ENCODE data around the gene SLC40A1. TPM values are rescaled to one million over a fixed set of nuclear protein-coding genes. Genes with fewer than 3 reads are reported as not detected.

Gene SLC40A1
- total RNA-seq, 1 experiment from 2014 or later: 1.7 TPM

DNA sequence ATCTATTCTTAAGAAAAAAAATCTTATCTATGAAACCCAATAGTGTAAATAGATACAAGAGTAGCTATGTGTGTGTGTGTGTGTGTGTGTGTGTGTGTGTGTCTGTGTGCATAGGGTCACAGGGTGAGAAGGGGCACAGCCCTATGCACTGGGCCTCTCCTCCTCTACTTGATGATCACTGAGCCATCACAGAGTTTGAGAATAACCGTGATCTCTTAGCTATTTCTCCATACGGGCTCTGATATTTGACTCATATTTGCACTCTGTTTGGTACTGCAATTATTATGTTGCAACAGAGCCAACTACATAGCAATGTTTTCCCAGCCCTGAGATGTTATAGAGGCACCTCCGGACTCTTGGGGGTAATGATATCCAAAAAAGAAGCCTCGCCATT is 28.8 kb upstream of the SLC40A1 start:
- Histone ChIP-seq H2AFZ (ENCODE audit: low read length) (no peak overlapping the region), H3K27ac (ENCODE audit: low read length) (peak overlapping the region; percentile 26)
- POLR2A ChIA-PET (ENCODE audit: unreplicated experiment): no interaction called here

DNA sequence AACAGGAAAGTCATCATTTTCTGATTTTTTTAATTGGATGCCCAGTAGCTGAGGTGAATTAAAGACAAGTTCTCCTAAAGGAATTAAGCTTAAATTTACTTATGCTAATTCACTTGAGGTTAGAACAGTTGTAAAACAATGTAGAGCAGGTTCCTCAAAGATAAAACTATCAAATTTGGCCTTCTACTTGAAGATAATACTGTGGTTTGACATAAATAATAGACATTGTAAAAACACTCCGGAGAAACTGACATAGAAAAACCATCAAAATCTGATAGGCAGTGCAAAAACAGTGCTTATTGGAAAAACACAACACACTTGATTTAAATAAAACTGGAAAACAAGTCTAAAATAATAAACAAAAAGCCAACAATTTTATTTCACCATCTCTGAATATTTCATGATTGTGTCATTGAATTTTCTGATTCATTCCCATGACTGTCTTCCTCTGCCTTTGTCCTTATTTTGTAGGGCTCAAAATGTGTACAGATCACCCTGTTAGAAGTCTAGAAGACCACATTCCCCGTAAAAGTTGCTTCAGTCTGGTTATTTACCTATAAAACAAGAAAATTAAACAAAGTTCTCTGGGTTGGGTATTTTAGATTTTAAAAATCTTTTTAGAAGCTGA is 28.3 kb upstream of the SLC40A1 start:
- TF ChIP-seq, protein P1, sequence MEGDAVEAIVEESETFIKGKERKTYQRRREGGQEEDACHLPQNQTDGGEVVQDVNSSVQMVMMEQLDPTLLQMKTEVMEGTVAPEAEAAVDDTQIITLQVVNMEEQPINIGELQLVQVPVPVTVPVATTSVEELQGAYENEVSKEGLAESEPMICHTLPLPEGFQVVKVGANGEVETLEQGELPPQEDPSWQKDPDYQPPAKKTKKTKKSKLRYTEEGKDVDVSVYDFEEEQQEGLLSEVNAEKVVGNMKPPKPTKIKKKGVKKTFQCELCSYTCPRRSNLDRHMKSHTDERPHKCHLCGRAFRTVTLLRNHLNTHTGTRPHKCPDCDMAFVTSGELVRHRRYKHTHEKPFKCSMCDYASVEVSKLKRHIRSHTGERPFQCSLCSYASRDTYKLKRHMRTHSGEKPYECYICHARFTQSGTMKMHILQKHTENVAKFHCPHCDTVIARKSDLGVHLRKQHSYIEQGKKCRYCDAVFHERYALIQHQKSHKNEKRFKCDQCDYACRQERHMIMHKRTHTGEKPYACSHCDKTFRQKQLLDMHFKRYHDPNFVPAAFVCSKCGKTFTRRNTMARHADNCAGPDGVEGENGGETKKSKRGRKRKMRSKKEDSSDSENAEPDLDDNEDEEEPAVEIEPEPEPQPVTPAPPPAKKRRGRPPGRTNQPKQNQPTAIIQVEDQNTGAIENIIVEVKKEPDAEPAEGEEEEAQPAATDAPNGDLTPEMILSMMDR (conservative IDR thresholded peaks at IDR 0.05; ENCODE audit: low read depth, low read length): no peak
- TF ChIP-seq EZH2phosphoT487 (IDR thresholded peaks at IDR 0.05; ENCODE audit: borderline replicate concordance, low read length) (no peak), EZH2 (IDR thresholded peaks at IDR 0.05; ENCODE audit: low read length, unreplicated experiment) (no peak)
- DNase-seq (peak; percentile 60), ATAC-seq (peak; percentile 74)
- Histone ChIP-seq H3K9me3 (ENCODE audit: low read length) (no peaks in the 10 kb centered on the region), H3K79me2 (ENCODE audit: low read length) (no peaks in the 10 kb centered on the region), H3K27ac (ENCODE audit: low read length) (peak overlapping the region; percentile 26), H3K27me3 (ENCODE audit: low read length) (no peaks in the 10 kb centered on the region), H3K36me3 (ENCODE audit: low read depth, low read length) (no peaks in the 10 kb centered on the region), H4K20me1 (ENCODE audit: low read length) (no peaks in the 10 kb centered on the region), H3K4me1 (ENCODE audit: insufficient read depth, low read length) (peaks cover 25% of the 10 kb centered on the region), H3K4me2 (ENCODE audit: low read length) (peak overlapping the region; percentile 13; the same call in 1 of the 2 replicates), H3F3A (ENCODE audit: low read length, unreplicated experiment) (no peaks in the 10 kb centered on the region), H3K9me2 (replicated peaks; ENCODE audit: low read length) (no peaks in the 10 kb centered on the region), H3K9ac (ENCODE audit: low read length) (no peak overlapping the region), H3K4me3 (ENCODE audit: low read length) (no peak overlapping the region), H2AFZ (ENCODE audit: low read length) (no peak overlapping the region)
- BruUV-seq (replicated peaks): no TSS peak
- ChIA-PET CTCF (no interaction called here), POLR2A (ENCODE audit: unreplicated experiment) (no interaction called here)
- intact Hi-C loops (cut with micrococcal nuclease): no loop called here

More for the DNA sequence above, 28.8 kb upstream of the SLC40A1 start:
- intact Hi-C loops (cut with micrococcal nuclease): no loop called here
- peak overlapping the region; percentile 13; the same call in 1 of the 2 replicates for H3K4me2 ChIP-seq (ENCODE audit: low read length)
- H3K9me3 ChIP-seq (ENCODE audit: low read length): no peaks in the 10 kb centered on the region
- ATAC-seq (peak; percentile 72), DNase-seq (peak; percentile 40)
- CTCF ChIA-PET: no interaction called here
- no peaks in the 10 kb centered on the region for H3K9me2 ChIP-seq (replicated peaks; ENCODE audit: low read length)
- no peaks in the 10 kb centered on the region for H4K20me1 ChIP-seq (ENCODE audit: low read length)
- H3K9ac ChIP-seq (ENCODE audit: low read length): no peak overlapping the region
- no peaks in the 10 kb centered on the region for H3F3A ChIP-seq (ENCODE audit: low read length, unreplicated experiment)
- no peaks in the 10 kb centered on the region for H3K79me2 ChIP-seq (ENCODE audit: low read length)
- BruUV-seq (replicated peaks): no TSS peak
- TF ChIP-seq EZH2 (IDR thresholded peaks at IDR 0.05; ENCODE audit: low read length, unreplicated experiment): no peak
- no peak for TF ChIP-seq EZH2phosphoT487 (IDR thresholded peaks at IDR 0.05; ENCODE audit: borderline replicate concordance, low read length)
- TF ChIP-seq, protein P1 (conservative IDR thresholded peaks at IDR 0.05; ENCODE audit: low read depth, low read length): no peak
- no peaks in the 10 kb centered on the region for H3K36me3 ChIP-seq (ENCODE audit: low read depth, low read length)
- peaks cover 25% of the 10 kb centered on the region for H3K4me1 ChIP-seq (ENCODE audit: insufficient read depth, low read length)
- no peaks in the 10 kb centered on the region for H3K27me3 ChIP-seq (ENCODE audit: low read length)
- H3K4me3 ChIP-seq (ENCODE audit: low read length): no peak overlapping the region

GRCh38 chr2:189608170-189608569 is 27.6 kb upstream of the SLC40A1 start:
- peak; percentile 51; the same call in 1 of the 2 replicates for ATAC-seq
- TF ChIP-seq, protein P1 (conservative IDR thresholded peaks at IDR 0.05; ENCODE audit: low read depth, low read length): no peak
- TF ChIP-seq EZH2phosphoT487 (IDR thresholded peaks at IDR 0.05; ENCODE audit: borderline replicate concordance, low read length) (no peak), EZH2 (IDR thresholded peaks at IDR 0.05; ENCODE audit: low read length, unreplicated experiment) (no peak)
- BruUV-seq (replicated peaks): no TSS peak
- H3K4me3 ChIP-seq (ENCODE audit: low read length): no peak overlapping the region
- H3K4me1 ChIP-seq (ENCODE audit: insufficient read depth, low read length): peaks cover 25% of the 10 kb centered on the region
- no peaks in the 10 kb centered on the region for H3K9me2 ChIP-seq (replicated peaks; ENCODE audit: low read length)
- CTCF ChIA-PET: no interaction called here
- no peak overlapping the region for H2AFZ ChIP-seq (ENCODE audit: low read length)
- H3K36me3 ChIP-seq (ENCODE audit: low read depth, low read length): no peaks in the 10 kb centered on the region
- POLR2A ChIA-PET (ENCODE audit: unreplicated experiment): no interaction called here
- H4K20me1 ChIP-seq (ENCODE audit: low read length): no peaks in the 10 kb centered on the region
- no peak overlapping the region for H3K4me2 ChIP-seq (ENCODE audit: low read length)
- H3K9ac ChIP-seq (ENCODE audit: low read length): no peak overlapping the region
- H3K79me2 ChIP-seq (ENCODE audit: low read length): no peaks in the 10 kb centered on the region
- intact Hi-C loops (cut with micrococcal nuclease): no loop called here
- H3K9me3 ChIP-seq (ENCODE audit: low read length): no peaks in the 10 kb centered on the region
- no peak overlapping the region for H3K27ac ChIP-seq (ENCODE audit: low read length)
- no peaks in the 10 kb centered on the region for H3K27me3 ChIP-seq (ENCODE audit: low read length)
- H3F3A ChIP-seq (ENCODE audit: low read length, unreplicated experiment): no peaks in the 10 kb centered on the region
- peak; percentile 50 for DNase-seq

All from PC-3 (cell line).